ENCODE measurements around the gene DNAH1.

DNA sequence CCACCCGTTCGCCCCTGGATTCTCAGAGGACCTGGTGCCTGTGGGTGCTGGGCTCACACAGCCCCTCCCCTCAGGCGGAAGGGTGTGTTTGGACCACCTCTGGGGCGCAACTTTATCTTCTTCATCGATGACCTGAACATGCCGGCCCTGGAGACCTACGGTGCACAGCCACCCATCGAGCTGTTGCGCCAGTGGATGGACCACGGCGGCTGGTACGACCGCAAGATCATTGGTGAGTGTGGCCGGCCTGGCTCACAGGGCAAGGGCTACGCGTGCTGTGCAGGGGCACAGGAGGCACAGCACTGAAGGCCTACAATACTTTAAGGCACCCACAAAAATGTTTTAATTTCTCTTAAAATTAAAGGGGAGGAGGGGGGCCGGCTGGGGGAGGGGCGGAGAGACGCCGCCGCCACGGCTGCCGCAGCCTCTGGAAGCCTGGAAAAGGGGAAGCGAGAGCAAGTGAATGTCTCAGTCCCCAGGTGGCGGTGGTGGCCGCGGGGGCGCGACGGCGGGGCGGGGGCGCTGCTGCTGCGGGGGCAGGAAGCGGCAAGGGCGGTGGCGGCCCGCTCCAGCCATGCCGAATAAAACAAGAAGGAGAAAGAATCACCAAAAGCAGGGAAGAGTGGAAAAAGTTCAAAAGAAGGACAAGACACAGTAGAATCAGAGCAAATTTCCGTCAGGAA lies 56.8 kb downstream of the DNAH1 start:
- TF ChIP-seq, protein P1, sequence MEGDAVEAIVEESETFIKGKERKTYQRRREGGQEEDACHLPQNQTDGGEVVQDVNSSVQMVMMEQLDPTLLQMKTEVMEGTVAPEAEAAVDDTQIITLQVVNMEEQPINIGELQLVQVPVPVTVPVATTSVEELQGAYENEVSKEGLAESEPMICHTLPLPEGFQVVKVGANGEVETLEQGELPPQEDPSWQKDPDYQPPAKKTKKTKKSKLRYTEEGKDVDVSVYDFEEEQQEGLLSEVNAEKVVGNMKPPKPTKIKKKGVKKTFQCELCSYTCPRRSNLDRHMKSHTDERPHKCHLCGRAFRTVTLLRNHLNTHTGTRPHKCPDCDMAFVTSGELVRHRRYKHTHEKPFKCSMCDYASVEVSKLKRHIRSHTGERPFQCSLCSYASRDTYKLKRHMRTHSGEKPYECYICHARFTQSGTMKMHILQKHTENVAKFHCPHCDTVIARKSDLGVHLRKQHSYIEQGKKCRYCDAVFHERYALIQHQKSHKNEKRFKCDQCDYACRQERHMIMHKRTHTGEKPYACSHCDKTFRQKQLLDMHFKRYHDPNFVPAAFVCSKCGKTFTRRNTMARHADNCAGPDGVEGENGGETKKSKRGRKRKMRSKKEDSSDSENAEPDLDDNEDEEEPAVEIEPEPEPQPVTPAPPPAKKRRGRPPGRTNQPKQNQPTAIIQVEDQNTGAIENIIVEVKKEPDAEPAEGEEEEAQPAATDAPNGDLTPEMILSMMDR (IDR thresholded peaks at IDR 0.05; ENCODE audit: insufficient read depth, low read length, poor library complexity, severe bottlenecking) = no peak
- TF ChIP-seq EZH2phosphoT487 (conservative IDR thresholded peaks at IDR 0.05; ENCODE audit: low read length) = no peak

Measured in SU-DHL-6 (cell line).